ENCODE measurements around the gene TMX2.
"Not testable (repeated sequence)": the region's sequence is repeated elsewhere in the genome, so short reads cannot be mapped to it uniquely, and the experiment has no call there.

Gene TMX2

GRCh38 chr11:57711414-57712255 lies 758 bp upstream of the TMX2 start, which contains the start of gene MED19:
TSS of gene MED19 (minus strand) at chr11:57712215. CDS start at chr11:57712179, 36 bp downstream.
- CTCF ChIA-PET, result interaction anchor here (0.6 to 1.3 kb wide), 6 partner anchors 9 to 90 kb away, joined by 3 read pairs; no protein-coding TSS in a partner anchor

GRCh38 chr11:57713835-57714234 lies 1.4 kb downstream of the TMX2 start:
- DNase-seq (ENCODE audit: extremely low spot score), result no peak
- ChIA-PET POLR2A (no interaction called here), CTCF (interaction anchor here (0.8 to 3.0 kb wide), 7 partner anchors 14 to 854 kb away, joined by 3 to 11 read pairs (median 4); no protein-coding TSS in a partner anchor)
- TF ChIP-seq CTCF (IDR thresholded peaks at IDR 0.05; ENCODE audit: control extremely low read depth, extremely low read depth, low read depth, missing control alignments), result no peak

More at GRCh38 chr11:57711414-57712255, 758 bp upstream of the TMX2 start, which contains the start of gene MED19:
- POLR2A ChIA-PET, result interaction anchor here (1.1 kb wide), 1 partner anchor 30 kb away, joined by 6 read pairs; the partner anchor contains the start of gene SELENOH
- peak; percentile 82 for DNase-seq (ENCODE audit: extremely low spot score)
- TF ChIP-seq CTCF (IDR thresholded peaks at IDR 0.05; ENCODE audit: control extremely low read depth, extremely low read depth, low read depth, missing control alignments), result no peak

GRCh38 chr11:57716726-57717125 lies 4.3 kb downstream of the TMX2 start:
- DNase-seq (ENCODE audit: extremely low spot score); CTCF ChIA-PET; POLR2A ChIA-PET: not testable (repeated sequence)

GRCh38 chr11:57727185-57727584 lies 14.8 kb downstream of the TMX2 start:
- no peak for DNase-seq (ENCODE audit: extremely low spot score)
- CTCF ChIA-PET, result interaction anchor here (2.2 kb wide), 1 partner anchor 13 kb away, joined by 6 read pairs; no protein-coding TSS in a partner anchor
- no peak for TF ChIP-seq CTCF (IDR thresholded peaks at IDR 0.05; ENCODE audit: control extremely low read depth, extremely low read depth, low read depth, missing control alignments)
- POLR2A ChIA-PET, result no interaction called here

- no peak for DNase-seq (ENCODE audit: extremely low spot score)
- no peak for TF ChIP-seq CTCF (IDR thresholded peaks at IDR 0.05; ENCODE audit: control extremely low read depth, extremely low read depth, low read depth, missing control alignments)
- CTCF ChIA-PET, result interaction anchor here (0.8 to 2.2 kb wide), 5 partner anchors 13 to 71 kb away, joined by 3 to 6 read pairs (median 3); partner anchors contain the start of genes MED19 and SELENOH
- POLR2A ChIA-PET, result no interaction called here
Measured at GRCh38 chr11:57728829-57729228, 16.4 kb downstream of the TMX2 start.

- POLR2A ChIA-PET, result no interaction called here
Measured at GRCh38 chr11:57729479-57729878, 17.1 kb downstream of the TMX2 start.

More at GRCh38 chr11:57729479-57729878, 17.1 kb downstream of the TMX2 start:
- TF ChIP-seq CTCF (IDR thresholded peaks at IDR 0.05; ENCODE audit: control extremely low read depth, extremely low read depth, low read depth, missing control alignments), result no peak
- DNase-seq (ENCODE audit: extremely low spot score), result no peak
- CTCF ChIA-PET, result interaction anchor here (0.9 to 1.2 kb wide), 2 partner anchors 17 to 71 kb away, joined by 3 to 4 read pairs; partner anchors contain the start of gene MED19
